Cardiac muscle cell (in vitro differentiated cells and primary cell): ENCODE results near the gene TFAP2E. TPM values are rescaled to one million over a fixed set of nuclear protein-coding genes. Genes with fewer than 3 reads are reported as not detected.

Experiments used
- DNase-seq, 2 donors: peaks; one replicate each; pipeline versions ENCODE4 v3.0.0 to v3.0.0-alpha.2; 2010 to 2017; ENCODE audit warnings: low read depth in 1 of 2, low spot score in 1 of 2
- H3K27ac ChIP-seq: fragments of 200-600 bp; sonication (generic); 2 replicates; pipeline ENCODE4 v1.5.1; 2016
- H3K27me3 ChIP-seq: fragments of 200-600 bp; sonication (generic); 2 replicates; pipeline ENCODE4 v1.6.0; 2016; ENCODE audit warnings: control low read depth
- H3K36me3 ChIP-seq: fragments of 200-600 bp; sonication (generic); 2 replicates; pipeline ENCODE4 v1.5.1; 2016; ENCODE audit warnings: control low read depth
- H3K4me1 ChIP-seq: fragments of 200-600 bp; sonication (generic); 2 replicates; pipeline ENCODE4 v1.8.1; 2017; ENCODE audit warnings: low read depth, mild to moderate bottlenecking, mixed run types
- H3K4me3 ChIP-seq: fragments of 200-600 bp; sonication (generic); 2 replicates; pipeline ENCODE4 v1.5.1; 2016; ENCODE audit warnings: mild to moderate bottlenecking
- H3K9me3 ChIP-seq: fragments of 200-600 bp; sonication (generic); 2 replicates; pipeline ENCODE4 v1.5.1; 2017; ENCODE audit warnings: low read depth, mild to moderate bottlenecking, control low read depth
- CTCF ChIP-seq: IDR thresholded peaks from 2 replicates; pipeline ENCODE4 v1.5.1; 2012; ENCODE audit warnings: low read depth, mild to moderate bottlenecking, low read length
- polyA plus RNA-seq: library from polyadenylated mRNA; unstranded; fragments of >200 nt; fragmentation: Nextera tagmentation; extraction: Ambion mirVana; gene quantifications from 2 replicates; pipeline ENCODE4 v1.2.1, GENCODE V29; 2016
- total RNA-seq: library from RNA; depleted of rRNA; stranded (reverse); fragments of >200 nt; gene quantifications from 2 replicates; pipeline ENCODE4 v1.2.3, GENCODE V29; 2016

TFAP2E gene
- total and polyA plus RNA-seq, 2 experiments from 2014 or later: 0.69 TPM; not detected in 1

GRCh38 chr1:35539073-35539823, 33.9 kb upstream of the TFAP2E start:
- TF ChIP-seq CTCF: no peak
- DNase-seq: peak in 1 of 2 donors; percentile 45
- Histone ChIP-seq H3K36me3 (no peaks in the 10 kb centered on the region), H3K4me3 (no peak overlapping the region), H3K4me1 (no peaks in the 10 kb centered on the region), H3K27me3 (no peaks in the 10 kb centered on the region), H3K27ac (no peak overlapping the region), H3K9me3 (no peaks in the 10 kb centered on the region)

- Histone ChIP-seq H3K27me3 (no peaks in the 10 kb centered on the region), H3K4me3 (no peak overlapping the region), H3K36me3 (no peaks in the 10 kb centered on the region), H3K27ac (no peak overlapping the region), H3K9me3 (no peaks in the 10 kb centered on the region), H3K4me1 (peaks cover 3% of the 10 kb centered on the region)
- TF ChIP-seq CTCF: no peak
- peak in 1 of 2 donors; percentile 44 for DNase-seq
Observed at GRCh38 chr1:35539824-35540261, 33.3 kb upstream of the TFAP2E start.

GRCh38 chr1:35544976-35545375, 28.1 kb upstream of the TFAP2E start:
- peaks cover 4% of the 10 kb centered on the region for H3K36me3 ChIP-seq

GRCh38 chr1:35546614-35547013, 26.5 kb upstream of the TFAP2E start:
- peaks cover 8% of the 10 kb centered on the region for H3K4me1 ChIP-seq
- no peak for DNase-seq
- no peaks in the 10 kb centered on the region for H3K9me3 ChIP-seq
- H3K27ac ChIP-seq: no peak overlapping the region
- no peaks in the 10 kb centered on the region for H3K27me3 ChIP-seq
- peaks cover 18% of the 10 kb centered on the region for H3K36me3 ChIP-seq
- H3K4me3 ChIP-seq: no peak overlapping the region
- no peak for TF ChIP-seq CTCF

More at GRCh38 chr1:35544976-35545375, 28.1 kb upstream of the TFAP2E start:
- peak; percentile 34 for TF ChIP-seq CTCF
- peak; percentile 78 to 84 for DNase-seq
- Histone ChIP-seq H3K27me3 (no peaks in the 10 kb centered on the region), H3K4me3 (no peak overlapping the region), H3K27ac (no peak overlapping the region), H3K9me3 (no peaks in the 10 kb centered on the region), H3K4me1 (peaks cover 8% of the 10 kb centered on the region)

GRCh38 chr1:35553851-35554250, 19.3 kb upstream of the TFAP2E start:
- no peak for DNase-seq
- TF ChIP-seq CTCF: no peak
- Histone ChIP-seq H3K4me1 (peaks cover 13% of the 10 kb centered on the region), H3K27ac (no peak overlapping the region), H3K27me3 (no peaks in the 10 kb centered on the region), H3K9me3 (no peaks in the 10 kb centered on the region), H3K4me3 (no peak overlapping the region), H3K36me3 (peaks cover 37% of the 10 kb centered on the region)
